ENCODE measurements around the gene ATOH8. TPM values are rescaled to one million over a fixed set of nuclear protein-coding genes. Genes with fewer than 3 reads are reported as not detected.

Gene ATOH8
- total RNA-seq, 1 donor from 2014 or later, result 93.6 TPM

DNA sequence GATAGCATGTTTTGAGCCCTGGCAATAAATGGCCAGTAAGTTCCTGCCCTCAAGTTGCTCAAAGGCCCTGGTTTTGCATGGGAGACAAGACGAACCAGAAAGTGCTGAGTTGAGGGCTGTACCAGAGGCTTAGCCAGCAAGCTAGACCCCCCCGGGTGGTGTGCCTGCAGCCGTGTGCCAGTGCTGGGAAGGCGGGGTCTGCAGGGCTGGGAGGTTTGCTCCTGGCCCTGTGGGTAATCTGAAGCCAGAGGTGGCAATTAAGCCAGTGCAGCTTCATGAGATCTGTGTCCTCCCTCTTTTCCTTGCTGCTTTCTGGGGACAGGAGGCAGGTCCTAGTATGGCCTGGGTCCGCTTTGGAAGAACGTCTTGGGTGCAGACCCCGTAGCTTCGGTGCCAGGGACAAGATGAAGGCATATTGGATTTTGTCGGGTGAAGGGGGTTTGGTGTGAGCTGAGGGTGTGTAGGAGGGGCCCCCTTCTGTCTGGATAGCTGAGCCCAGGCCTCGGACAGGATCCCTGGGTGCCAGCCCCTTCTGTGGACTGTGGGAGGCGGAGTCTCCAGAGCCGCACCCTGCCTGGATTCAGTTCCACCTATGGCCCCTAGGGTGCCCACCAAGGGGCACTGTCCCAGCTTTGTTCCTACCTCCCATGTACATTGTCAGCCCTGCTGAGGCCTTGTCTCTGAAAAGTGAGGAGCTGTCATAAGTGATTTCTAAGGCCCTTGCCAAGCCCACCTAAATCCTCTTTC is 15.6 kb downstream of the ATOH8 start:
- H3K4me3 ChIP-seq, result no peak overlapping the region
- H3K27me3 ChIP-seq, result no peaks in the 10 kb centered on the region
- peak overlapping the region; percentile 6 for H3K27ac ChIP-seq
- TF ChIP-seq, protein P1, sequence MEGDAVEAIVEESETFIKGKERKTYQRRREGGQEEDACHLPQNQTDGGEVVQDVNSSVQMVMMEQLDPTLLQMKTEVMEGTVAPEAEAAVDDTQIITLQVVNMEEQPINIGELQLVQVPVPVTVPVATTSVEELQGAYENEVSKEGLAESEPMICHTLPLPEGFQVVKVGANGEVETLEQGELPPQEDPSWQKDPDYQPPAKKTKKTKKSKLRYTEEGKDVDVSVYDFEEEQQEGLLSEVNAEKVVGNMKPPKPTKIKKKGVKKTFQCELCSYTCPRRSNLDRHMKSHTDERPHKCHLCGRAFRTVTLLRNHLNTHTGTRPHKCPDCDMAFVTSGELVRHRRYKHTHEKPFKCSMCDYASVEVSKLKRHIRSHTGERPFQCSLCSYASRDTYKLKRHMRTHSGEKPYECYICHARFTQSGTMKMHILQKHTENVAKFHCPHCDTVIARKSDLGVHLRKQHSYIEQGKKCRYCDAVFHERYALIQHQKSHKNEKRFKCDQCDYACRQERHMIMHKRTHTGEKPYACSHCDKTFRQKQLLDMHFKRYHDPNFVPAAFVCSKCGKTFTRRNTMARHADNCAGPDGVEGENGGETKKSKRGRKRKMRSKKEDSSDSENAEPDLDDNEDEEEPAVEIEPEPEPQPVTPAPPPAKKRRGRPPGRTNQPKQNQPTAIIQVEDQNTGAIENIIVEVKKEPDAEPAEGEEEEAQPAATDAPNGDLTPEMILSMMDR (IDR thresholded peaks at IDR 0.05), result peak; percentile 38
- H3K36me3 ChIP-seq, result peaks cover 34% of the 10 kb centered on the region
- DNase-seq, result no peak
- ATAC-seq, result peak; percentile 6
- H3K4me1 ChIP-seq, result peaks cover 81% of the 10 kb centered on the region
- intact Hi-C loops (cut with DNase I), result no loop called here
- H3K9me3 ChIP-seq, result no peaks in the 10 kb centered on the region

- intact Hi-C loops (cut with DNase I), result no loop called here
- Histone ChIP-seq H3K36me3 (peaks cover 34% of the 10 kb centered on the region), H3K4me3 (no peak overlapping the region), H3K27ac (peak overlapping the region; percentile 18), H3K27me3 (no peaks in the 10 kb centered on the region), H3K9me3 (no peaks in the 10 kb centered on the region), H3K4me1 (peaks cover 81% of the 10 kb centered on the region)
- ATAC-seq (no peak), DNase-seq (no peak)
- TF ChIP-seq, protein P1 (IDR thresholded peaks at IDR 0.05), result no peak
Measured at GRCh38 chr2:85769983-85770362, 16.2 kb downstream of the ATOH8 start.

DNA sequence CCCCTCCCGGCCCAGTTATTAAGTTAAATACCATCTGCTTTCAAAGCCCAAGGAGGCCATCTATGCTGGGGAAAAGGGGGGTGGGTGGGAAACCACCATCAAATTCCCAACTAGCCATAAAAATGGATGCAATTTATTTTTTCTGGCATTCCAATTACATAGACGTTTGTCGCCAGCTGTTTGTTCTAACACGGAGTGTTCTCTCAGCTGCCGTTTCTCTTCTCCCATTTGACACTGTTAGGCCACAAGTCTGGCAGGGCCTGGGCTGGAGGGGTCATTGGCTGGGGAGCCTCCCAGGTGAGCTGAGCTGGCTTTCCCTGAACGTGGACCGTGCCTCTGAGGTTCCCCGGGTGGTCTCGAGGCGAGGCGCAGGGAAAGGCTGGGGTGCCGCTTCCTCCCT is 16.6 kb downstream of the ATOH8 start:
- TF ChIP-seq, protein P1 (IDR thresholded peaks at IDR 0.05), result no peak
- no peak for ATAC-seq
- no peak for DNase-seq
- no peaks in the 10 kb centered on the region for H3K27me3 ChIP-seq
- no peak overlapping the region for H3K4me3 ChIP-seq
- H3K27ac ChIP-seq, result peak overlapping the region; percentile 18
- no peaks in the 10 kb centered on the region for H3K9me3 ChIP-seq
- H3K36me3 ChIP-seq, result peaks cover 34% of the 10 kb centered on the region
- peaks cover 80% of the 10 kb centered on the region for H3K4me1 ChIP-seq
- intact Hi-C loops (cut with DNase I), result no loop called here

DNA sequence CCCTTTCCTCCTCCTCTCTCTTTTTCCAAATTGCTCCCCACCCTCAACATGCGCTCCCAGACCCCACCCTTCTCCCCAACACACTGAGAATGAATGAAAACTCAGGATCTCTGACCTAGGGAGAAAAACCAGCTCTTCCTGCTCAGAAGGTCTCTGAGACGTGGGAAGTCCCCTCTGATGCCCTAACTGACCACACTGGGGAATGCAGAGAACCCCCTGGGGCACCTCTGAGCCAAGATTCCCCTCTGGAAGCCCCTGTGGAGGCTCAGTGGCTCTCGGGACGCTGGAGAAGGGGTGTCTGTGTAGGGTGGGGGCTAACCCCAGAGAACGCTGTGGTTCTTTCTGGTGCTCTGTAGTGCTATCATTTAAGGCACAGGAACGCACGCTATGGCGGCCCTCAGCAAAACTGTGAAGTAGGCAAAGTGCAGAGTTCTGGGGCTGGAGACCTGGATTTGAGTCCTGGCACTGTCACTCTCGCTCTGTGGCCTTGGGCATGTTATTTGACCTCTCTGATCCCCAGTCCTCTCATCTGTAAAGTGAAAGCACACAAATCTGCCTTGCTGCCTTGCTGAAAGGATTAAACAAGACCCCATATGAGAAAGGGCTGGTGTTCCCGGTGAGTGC is 17.1 kb downstream of the ATOH8 start:
- ATAC-seq, result no peak
- H3K4me1 ChIP-seq, result peaks cover 82% of the 10 kb centered on the region

GRCh38 chr2:85771486-85771885 is 17.7 kb downstream of the ATOH8 start:
- no peak overlapping the region for H3K4me3 ChIP-seq
- H3K4me1 ChIP-seq, result peaks cover 88% of the 10 kb centered on the region
- H3K9me3 ChIP-seq, result no peaks in the 10 kb centered on the region
- TF ChIP-seq, protein P1 (IDR thresholded peaks at IDR 0.05), result no peak
- H3K36me3 ChIP-seq, result peaks cover 34% of the 10 kb centered on the region
- peak overlapping the region; percentile 73 for H3K27ac ChIP-seq
- intact Hi-C loops (cut with DNase I), result no loop called here
- ATAC-seq (no peak), DNase-seq (no peak)
- H3K27me3 ChIP-seq, result no peaks in the 10 kb centered on the region

More for the DNA sequence above, 17.1 kb downstream of the ATOH8 start:
- no peaks in the 10 kb centered on the region for H3K27me3 ChIP-seq
- intact Hi-C loops (cut with DNase I), result no loop called here
- H3K36me3 ChIP-seq, result peaks cover 34% of the 10 kb centered on the region
- no peak for DNase-seq
- H3K9me3 ChIP-seq, result no peaks in the 10 kb centered on the region
- H3K4me3 ChIP-seq, result no peak overlapping the region
- TF ChIP-seq, protein P1 (IDR thresholded peaks at IDR 0.05), result no peak
- H3K27ac ChIP-seq, result peak overlapping the region; percentile 18
